Ascending aorta (tissue), 2 donors: ENCODE data around the gene SLC14A1. TPM values are rescaled to one million over a fixed set of nuclear protein-coding genes. Genes with fewer than 3 reads are reported as not detected.

Source experiments
- DNase-seq, 2 donors: peaks; one replicate each; pipeline ENCODE4 v3.0.0-alpha.2; 2019; ENCODE audit warnings: low spot score in 2 of 2
- H3K27ac ChIP-seq, 2 donors: fragments of 200-600 bp; sonication (generic); one replicate each; pipeline ENCODE4 v1.5.1; 2016 to 2017; ENCODE audit warnings: mild to moderate bottlenecking in 1 of 2
- H3K27me3 ChIP-seq: fragments of 200-600 bp; sonication (generic); one replicate; pipeline ENCODE4 v1.5.1; 2017
- H3K36me3 ChIP-seq, 2 donors: fragments of 200-600 bp; sonication (generic); one replicate each; pipeline ENCODE4 v1.5.1; 2016
- H3K4me1 ChIP-seq, 2 donors: fragments of 200-600 bp; sonication (generic); one replicate each; pipeline ENCODE4 v1.5.1; 2016 to 2017; ENCODE audit warnings: mild to moderate bottlenecking in 1 of 2
- H3K4me3 ChIP-seq, 2 donors: fragments of 200-600 bp; sonication (generic); one replicate each; pipeline ENCODE4 v1.5.1; 2016 to 2017; ENCODE audit warnings: mild to moderate bottlenecking in 1 of 2
- H3K9me3 ChIP-seq, 2 donors: fragments of 200-600 bp; sonication (generic); one replicate each; pipeline ENCODE4 v1.5.1; 2016
- intact Hi-C: fragments of 100-400 bp; cut with DNase I; formaldehyde crosslinking; loops from one replicate; pipeline ENCODE4 v1.15.1; 2023
- total RNA-seq: library from RNA; depleted of rRNA; stranded (reverse); fragments of >200 nt; gene quantifications from one replicate; pipeline ENCODE4 v1.1.0, GENCODE V29; 2016
- TF ChIP-seq, protein P1 (sequence below), 3 experiments: fragments of 200-600 bp in 2 of 3; fragments of 450-650 bp in 1 of 3; sonication (generic) in 2 of 3; IDR thresholded peaks; one replicate each; pipeline ENCODE4 v1.5.1; 2016 to 2019; ENCODE audit warnings: antibody characterized with exemption in 3 of 3, mild to moderate bottlenecking in 1 of 3, moderate library complexity in 1 of 3

The SLC14A1 gene
- total RNA-seq, 1 donor from 2014 or later: 42.7 TPM

DNA sequence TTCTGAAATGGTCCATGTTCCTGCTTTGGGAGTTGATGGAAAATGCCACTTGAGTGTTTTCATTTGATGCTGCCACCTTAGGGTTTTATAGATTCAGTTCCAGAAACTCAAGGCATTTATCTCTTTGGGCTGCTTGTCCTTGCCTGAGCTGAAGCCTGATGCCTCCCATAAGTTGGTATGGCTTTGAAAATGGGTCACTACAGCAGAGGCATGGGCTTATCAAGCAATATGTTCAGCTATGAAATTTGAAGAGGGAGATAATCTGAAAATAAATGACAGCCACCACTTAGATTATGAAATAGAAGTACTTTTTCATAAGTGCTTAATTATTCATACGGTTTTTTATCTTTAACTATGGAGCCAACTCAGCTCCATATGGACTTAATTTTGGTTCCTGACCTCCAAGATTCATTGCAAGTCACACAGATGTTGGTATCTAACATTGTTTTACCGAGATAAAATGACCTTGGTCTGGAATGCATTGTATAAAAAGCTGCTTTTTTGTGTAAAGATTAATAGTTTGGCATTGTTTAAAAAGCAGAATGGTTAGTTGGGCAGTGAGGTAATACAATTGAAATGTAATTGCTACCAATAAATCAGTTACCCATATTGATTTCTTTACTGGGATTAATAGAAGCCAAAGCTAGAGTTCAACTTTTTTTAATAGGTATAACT is 4.5 kb downstream of the SLC14A1 start:
- intact Hi-C loops: no loop called here
- no peak for DNase-seq
- Histone ChIP-seq H3K27me3 (no peaks in the 10 kb centered on the region), H3K36me3 (no peaks in the 10 kb centered on the region), H3K4me1 (peaks cover 1 to 2% of the 10 kb centered on the region in 2 donors), H3K9me3 (no peaks in the 10 kb centered on the region), H3K4me3 (no peak overlapping the region), H3K27ac (no peak overlapping the region)
- TF ChIP-seq, protein P1, sequence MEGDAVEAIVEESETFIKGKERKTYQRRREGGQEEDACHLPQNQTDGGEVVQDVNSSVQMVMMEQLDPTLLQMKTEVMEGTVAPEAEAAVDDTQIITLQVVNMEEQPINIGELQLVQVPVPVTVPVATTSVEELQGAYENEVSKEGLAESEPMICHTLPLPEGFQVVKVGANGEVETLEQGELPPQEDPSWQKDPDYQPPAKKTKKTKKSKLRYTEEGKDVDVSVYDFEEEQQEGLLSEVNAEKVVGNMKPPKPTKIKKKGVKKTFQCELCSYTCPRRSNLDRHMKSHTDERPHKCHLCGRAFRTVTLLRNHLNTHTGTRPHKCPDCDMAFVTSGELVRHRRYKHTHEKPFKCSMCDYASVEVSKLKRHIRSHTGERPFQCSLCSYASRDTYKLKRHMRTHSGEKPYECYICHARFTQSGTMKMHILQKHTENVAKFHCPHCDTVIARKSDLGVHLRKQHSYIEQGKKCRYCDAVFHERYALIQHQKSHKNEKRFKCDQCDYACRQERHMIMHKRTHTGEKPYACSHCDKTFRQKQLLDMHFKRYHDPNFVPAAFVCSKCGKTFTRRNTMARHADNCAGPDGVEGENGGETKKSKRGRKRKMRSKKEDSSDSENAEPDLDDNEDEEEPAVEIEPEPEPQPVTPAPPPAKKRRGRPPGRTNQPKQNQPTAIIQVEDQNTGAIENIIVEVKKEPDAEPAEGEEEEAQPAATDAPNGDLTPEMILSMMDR (IDR thresholded peaks at IDR 0.05): no peak

DNA sequence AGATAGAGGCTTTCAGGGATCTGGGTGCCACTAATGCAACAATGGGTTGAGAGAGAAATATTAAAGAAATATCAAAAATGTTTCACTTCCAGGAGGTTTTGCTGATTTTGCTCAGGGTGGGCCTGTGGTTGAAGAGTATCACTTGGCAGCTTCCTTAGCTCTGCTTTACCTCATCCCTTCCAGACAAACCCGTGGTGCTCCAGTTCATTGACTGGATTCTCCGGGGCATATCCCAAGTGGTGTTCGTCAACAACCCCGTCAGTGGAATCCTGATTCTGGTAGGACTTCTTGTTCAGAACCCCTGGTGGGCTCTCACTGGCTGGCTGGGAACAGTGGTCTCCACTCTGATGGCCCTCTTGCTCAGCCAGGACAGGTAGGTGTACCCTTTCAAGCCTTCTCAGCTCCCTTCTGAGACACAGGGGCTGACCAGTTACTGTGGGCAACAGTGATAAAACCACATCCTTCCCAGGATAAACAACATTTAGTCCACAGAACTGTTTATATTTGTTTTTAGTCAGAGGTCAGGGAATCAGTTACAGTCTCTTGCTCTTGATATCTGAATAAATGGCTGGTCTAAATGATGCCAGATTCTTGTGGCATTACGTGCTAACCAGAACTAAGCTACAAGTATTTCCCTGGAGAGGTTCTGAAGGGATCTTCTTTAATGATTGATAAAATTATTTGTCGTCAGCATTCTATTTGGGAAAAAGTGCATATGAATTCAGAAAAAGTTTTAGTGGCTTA is 7.0 kb downstream of the SLC14A1 start:
- no peak for DNase-seq
- H3K9me3 ChIP-seq: no peaks in the 10 kb centered on the region
- no peaks in the 10 kb centered on the region for H3K4me1 ChIP-seq
- intact Hi-C loops: no loop called here
- peak overlapping the region in 1 of 2 donors; percentile 14 for H3K27ac ChIP-seq
- no peak overlapping the region for H3K4me3 ChIP-seq
- TF ChIP-seq, protein P1 (IDR thresholded peaks at IDR 0.05): no peak
- H3K27me3 ChIP-seq: no peaks in the 10 kb centered on the region
- H3K36me3 ChIP-seq: no peaks in the 10 kb centered on the region

DNA sequence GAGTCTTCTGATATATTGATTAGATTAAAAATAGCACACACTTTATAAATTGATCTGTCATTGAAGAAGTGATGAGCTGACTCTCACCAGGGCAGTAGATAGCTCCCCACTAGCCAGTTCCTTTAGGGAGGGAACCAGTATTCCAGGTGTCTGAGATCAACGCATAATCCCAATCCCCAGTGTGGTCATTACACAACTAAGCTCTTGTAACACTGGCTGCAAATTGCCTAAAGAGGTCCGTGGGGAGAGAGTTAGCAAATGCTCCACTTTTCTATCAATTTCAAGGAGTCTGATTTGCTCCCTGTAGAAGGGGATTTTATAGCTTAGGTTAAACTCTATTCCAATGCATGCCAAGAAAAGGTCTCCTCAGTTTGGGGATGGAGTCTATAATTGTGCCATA is 7.7 kb downstream of the SLC14A1 start:
- no peaks in the 10 kb centered on the region for H3K27me3 ChIP-seq
- no peaks in the 10 kb centered on the region for H3K4me1 ChIP-seq
- no peaks in the 10 kb centered on the region for H3K36me3 ChIP-seq
- DNase-seq: no peak
- TF ChIP-seq, protein P1 (IDR thresholded peaks at IDR 0.05): no peak
- intact Hi-C loops: no loop called here
- no peaks in the 10 kb centered on the region for H3K9me3 ChIP-seq
- no peak overlapping the region for H3K4me3 ChIP-seq
- no peak overlapping the region for H3K27ac ChIP-seq

DNA sequence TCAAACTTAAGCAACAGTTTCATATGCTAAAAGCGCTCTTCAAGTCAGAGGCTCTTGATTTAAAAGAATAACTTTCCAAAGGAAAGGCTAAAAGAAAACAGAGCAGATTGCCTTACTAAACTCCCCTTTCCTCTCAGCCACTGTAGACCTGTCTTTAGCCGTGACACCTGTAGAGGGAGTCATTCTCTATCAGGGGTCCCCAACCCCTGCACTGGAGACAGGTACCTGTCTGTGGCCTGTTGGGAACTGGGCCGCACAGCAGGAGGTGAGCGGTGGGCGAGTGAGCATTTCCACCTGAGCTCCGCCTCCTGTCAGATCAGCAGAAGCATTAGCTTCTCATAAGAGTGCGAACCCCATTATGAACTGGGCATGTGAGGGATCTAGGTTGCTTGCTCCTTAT is 9.6 kb downstream of the SLC14A1 start:
- peaks cover 0 to 2% of the 10 kb centered on the region in 2 donors for H3K4me1 ChIP-seq
- H3K27ac ChIP-seq: no peak overlapping the region
- TF ChIP-seq, protein P1 (IDR thresholded peaks at IDR 0.05): no peak
- no peak for DNase-seq
- H3K4me3 ChIP-seq: no peak overlapping the region
- H3K27me3 ChIP-seq: no peaks in the 10 kb centered on the region
- intact Hi-C loops: no loop called here
- H3K36me3 ChIP-seq: no peaks in the 10 kb centered on the region
- H3K9me3 ChIP-seq: no peaks in the 10 kb centered on the region

DNA sequence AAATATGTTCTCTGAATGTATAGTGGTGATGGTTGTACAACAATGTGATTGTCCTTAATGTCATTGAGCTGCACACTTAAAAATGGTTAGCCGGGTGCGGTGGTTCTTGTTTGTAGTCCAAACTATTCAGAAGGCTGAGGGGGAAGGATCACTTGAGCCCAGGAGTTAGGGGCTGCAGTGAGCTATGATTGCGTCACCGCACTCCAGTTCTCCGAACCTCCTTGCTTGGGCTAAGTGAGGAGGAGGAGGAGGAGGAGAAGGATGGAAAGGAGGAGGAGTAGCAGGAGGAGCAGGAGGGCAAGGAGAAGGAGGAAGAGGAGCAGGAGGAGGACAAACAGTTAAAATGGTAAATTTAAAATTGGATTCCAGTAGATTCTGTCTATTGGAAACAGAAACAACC is 10.5 kb downstream of the SLC14A1 start:
- Histone ChIP-seq H3K36me3 (peaks cover 0 to 3% of the 10 kb centered on the region in 2 donors), H3K27me3 (no peaks in the 10 kb centered on the region), H3K27ac (no peak overlapping the region), H3K9me3 (no peaks in the 10 kb centered on the region), H3K4me3 (no peak overlapping the region), H3K4me1 (peaks cover 0 to 2% of the 10 kb centered on the region in 2 donors)
- DNase-seq: no peak
- TF ChIP-seq, protein P1 (IDR thresholded peaks at IDR 0.05): no peak
- intact Hi-C loops: no loop called here
